Measurements from ENCODE around the gene ELF1.
"Not testable (repeated sequence)": the region's sequence is repeated elsewhere in the genome, so short reads cannot be mapped to it uniquely, and the experiment has no call there.

ELF1 gene

DNA sequence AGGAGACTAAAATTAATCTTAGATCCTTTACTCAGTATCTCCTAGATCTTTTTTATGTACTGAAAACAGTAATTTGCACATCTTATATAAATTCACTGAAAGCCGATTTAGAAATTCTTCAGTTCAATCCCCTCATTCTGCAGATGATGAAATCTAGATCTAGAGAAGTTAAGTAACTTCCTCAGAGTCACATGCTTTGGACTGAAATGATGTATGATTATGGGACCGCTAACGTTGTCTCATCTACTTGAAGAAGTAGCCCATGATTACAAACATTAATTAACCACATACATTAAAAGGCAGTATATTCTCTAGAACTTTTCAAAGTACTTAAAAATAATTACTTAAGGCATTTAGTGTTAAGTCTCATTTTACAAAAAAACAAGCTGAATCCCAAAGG is 37.8 kb downstream of the ELF1 start:
- Histone ChIP-seq H3K9me2 (ENCODE audit: low read depth, low read length) (no peaks in the 10 kb centered on the region), H3K36me3 (ENCODE audit: insufficient read depth, low read length) (peaks cover 51% of the 10 kb centered on the region), H3K4me1 (ENCODE audit: insufficient read depth, low read length, severe bottlenecking) (peaks cover 99% of the 10 kb centered on the region), H3K27ac (ENCODE audit: low read depth, low read length, poor library complexity, severe bottlenecking) (peak overlapping the region; percentile 90), H3K27me3 (ENCODE audit: insufficient read depth, low read length) (no peaks in the 10 kb centered on the region), H3F3A (ENCODE audit: insufficient read depth, low read length) (0 out of 2 replicates have a peak, but pooled peaks cover 11% of the 10 kb centered on the region), H3K9ac (ENCODE audit: low read length) (peak overlapping the region; percentile 75), H3K9me3 (ENCODE audit: low read length) (no peaks in the 10 kb centered on the region), H3K4me2 (ENCODE audit: low read length) (peak overlapping the region; percentile 78), H4K20me1 (ENCODE audit: insufficient read depth, low read length) (no peaks in the 10 kb centered on the region), H3K79me2 (ENCODE audit: insufficient read depth, low read length) (peaks cover 100% of the 10 kb centered on the region), H3K4me3 (ENCODE audit: low read depth, low read length, poor library complexity, severe bottlenecking) (peak overlapping the region; percentile 73), H2AFZ (ENCODE audit: low read length) (no peak overlapping the region)
- TF ChIP-seq, protein P1, sequence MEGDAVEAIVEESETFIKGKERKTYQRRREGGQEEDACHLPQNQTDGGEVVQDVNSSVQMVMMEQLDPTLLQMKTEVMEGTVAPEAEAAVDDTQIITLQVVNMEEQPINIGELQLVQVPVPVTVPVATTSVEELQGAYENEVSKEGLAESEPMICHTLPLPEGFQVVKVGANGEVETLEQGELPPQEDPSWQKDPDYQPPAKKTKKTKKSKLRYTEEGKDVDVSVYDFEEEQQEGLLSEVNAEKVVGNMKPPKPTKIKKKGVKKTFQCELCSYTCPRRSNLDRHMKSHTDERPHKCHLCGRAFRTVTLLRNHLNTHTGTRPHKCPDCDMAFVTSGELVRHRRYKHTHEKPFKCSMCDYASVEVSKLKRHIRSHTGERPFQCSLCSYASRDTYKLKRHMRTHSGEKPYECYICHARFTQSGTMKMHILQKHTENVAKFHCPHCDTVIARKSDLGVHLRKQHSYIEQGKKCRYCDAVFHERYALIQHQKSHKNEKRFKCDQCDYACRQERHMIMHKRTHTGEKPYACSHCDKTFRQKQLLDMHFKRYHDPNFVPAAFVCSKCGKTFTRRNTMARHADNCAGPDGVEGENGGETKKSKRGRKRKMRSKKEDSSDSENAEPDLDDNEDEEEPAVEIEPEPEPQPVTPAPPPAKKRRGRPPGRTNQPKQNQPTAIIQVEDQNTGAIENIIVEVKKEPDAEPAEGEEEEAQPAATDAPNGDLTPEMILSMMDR (IDR thresholded peaks at IDR 0.05; ENCODE audit: low read length) = no peak
- no peak for TF ChIP-seq EZH2 (IDR thresholded peaks at IDR 0.05; ENCODE audit: borderline replicate concordance, low read length)

DNA sequence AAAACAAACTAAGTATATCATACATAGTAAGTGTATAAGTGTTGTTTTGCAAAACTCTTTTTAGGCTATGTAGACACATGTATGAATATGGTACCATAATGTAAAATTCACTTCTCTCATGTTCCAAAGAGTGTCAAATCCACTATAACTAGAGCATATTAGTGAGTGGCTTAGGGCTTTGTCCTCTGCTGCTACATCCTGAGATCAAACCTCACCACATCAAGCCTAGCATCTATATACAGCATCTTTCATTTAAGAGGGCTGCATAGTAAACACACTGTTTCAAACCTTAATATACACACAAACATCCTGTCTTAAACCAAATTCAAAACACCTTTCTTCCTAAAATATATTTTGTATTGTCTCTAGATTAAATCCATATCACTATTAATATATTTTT is 38.7 kb downstream of the ELF1 start:
- Histone ChIP-seq H3K27ac (ENCODE audit: low read depth, low read length, poor library complexity, severe bottlenecking) (peak overlapping the region; percentile 90), H3K4me1 (ENCODE audit: insufficient read depth, low read length, severe bottlenecking) (peaks cover 99% of the 10 kb centered on the region), H3K4me2 (ENCODE audit: low read length) (peak overlapping the region; percentile 78)

DNA sequence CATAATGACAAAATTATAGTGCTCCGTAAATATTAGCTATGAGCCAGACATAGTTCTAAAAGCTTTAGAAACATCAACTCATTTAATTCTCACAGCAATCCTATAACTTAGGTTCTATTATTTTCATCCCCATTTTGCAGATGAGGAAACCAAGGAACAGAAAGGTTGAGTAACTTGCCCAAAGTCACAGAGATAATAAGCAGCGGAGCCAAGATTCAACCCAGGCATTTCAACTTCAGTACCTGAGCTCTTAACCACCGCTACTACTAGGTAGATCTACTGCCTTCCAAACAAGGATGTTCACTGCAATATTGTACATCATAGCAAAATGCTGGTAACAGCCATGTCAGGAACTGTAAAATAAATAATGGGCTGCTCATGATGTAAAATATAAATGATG is 39.9 kb downstream of the ELF1 start:
- Histone ChIP-seq H3K36me3 (ENCODE audit: insufficient read depth, low read length) (peaks cover 66% of the 10 kb centered on the region), H3K79me2 (ENCODE audit: insufficient read depth, low read length) (peaks cover 100% of the 10 kb centered on the region), H3K4me3 (ENCODE audit: low read depth, low read length, poor library complexity, severe bottlenecking) (peak overlapping the region; percentile 73)

More for the DNA sequence above, 38.7 kb downstream of the ELF1 start:
- H2AFZ ChIP-seq (ENCODE audit: low read length) = no peak overlapping the region
- H4K20me1 ChIP-seq (ENCODE audit: insufficient read depth, low read length) = 0 out of 2 replicates have a peak, but pooled peaks cover 2% of the 10 kb centered on the region
- 0 out of 2 replicates have a peak, but pooled peaks cover 13% of the 10 kb centered on the region for H3F3A ChIP-seq (ENCODE audit: insufficient read depth, low read length)
- H3K36me3 ChIP-seq (ENCODE audit: insufficient read depth, low read length) = peaks cover 60% of the 10 kb centered on the region
- H3K9ac ChIP-seq (ENCODE audit: low read length) = peak overlapping the region; percentile 75
- no peaks in the 10 kb centered on the region for H3K27me3 ChIP-seq (ENCODE audit: insufficient read depth, low read length)
- TF ChIP-seq EZH2 (IDR thresholded peaks at IDR 0.05; ENCODE audit: borderline replicate concordance, low read length) = no peak
- TF ChIP-seq, protein P1 (IDR thresholded peaks at IDR 0.05; ENCODE audit: low read length) = no peak
- H3K9me3 ChIP-seq (ENCODE audit: low read length) = no peaks in the 10 kb centered on the region
- H3K79me2 ChIP-seq (ENCODE audit: insufficient read depth, low read length) = peaks cover 100% of the 10 kb centered on the region
- H3K9me2 ChIP-seq (ENCODE audit: low read depth, low read length) = no peaks in the 10 kb centered on the region
- peak overlapping the region; percentile 73 for H3K4me3 ChIP-seq (ENCODE audit: low read depth, low read length, poor library complexity, severe bottlenecking)

DNA sequence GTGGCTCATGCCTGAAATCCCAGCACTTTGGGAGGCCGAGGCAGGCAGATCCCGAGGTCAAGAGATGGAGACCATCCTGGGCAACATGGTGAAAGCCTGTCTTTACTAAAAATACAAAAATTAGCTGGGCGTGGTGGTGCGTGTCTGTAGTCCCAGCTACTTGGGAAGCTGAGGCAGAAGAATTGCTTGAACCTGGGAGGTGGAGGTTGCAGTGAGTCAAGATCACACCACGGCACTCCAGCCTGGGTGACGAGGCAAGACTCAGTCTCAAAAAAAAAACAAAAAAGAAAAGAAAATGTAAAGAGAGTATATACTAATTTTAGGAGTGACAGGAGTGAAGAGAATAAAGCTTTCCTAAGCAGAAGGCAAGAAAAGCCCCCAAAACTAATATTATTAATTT is 41.0 kb downstream of the ELF1 start:
- Histone ChIP-seq H3K4me2 (ENCODE audit: low read length) (peak overlapping the region; percentile 78), H3K9ac (ENCODE audit: low read length) (peak overlapping the region; percentile 19; the same call in 1 of the 2 replicates)

More for the DNA sequence above, 39.9 kb downstream of the ELF1 start:
- H3K27me3 ChIP-seq (ENCODE audit: insufficient read depth, low read length) = no peaks in the 10 kb centered on the region
- peak overlapping the region; percentile 12 for H3K27ac ChIP-seq (ENCODE audit: low read depth, low read length, poor library complexity, severe bottlenecking)
- peak overlapping the region; percentile 75 for H3K9ac ChIP-seq (ENCODE audit: low read length)
- no peaks in the 10 kb centered on the region for H3K9me2 ChIP-seq (ENCODE audit: low read depth, low read length)
- 0 out of 2 replicates have a peak, but pooled peaks cover 6% of the 10 kb centered on the region for H3F3A ChIP-seq (ENCODE audit: insufficient read depth, low read length)
- peak overlapping the region; percentile 78 for H3K4me2 ChIP-seq (ENCODE audit: low read length)
- TF ChIP-seq, protein P1 (IDR thresholded peaks at IDR 0.05; ENCODE audit: low read length) = no peak
- no peak for TF ChIP-seq EZH2 (IDR thresholded peaks at IDR 0.05; ENCODE audit: borderline replicate concordance, low read length)
- no peak overlapping the region for H2AFZ ChIP-seq (ENCODE audit: low read length)
- H3K4me1 ChIP-seq (ENCODE audit: insufficient read depth, low read length, severe bottlenecking) = peaks cover 99% of the 10 kb centered on the region
- no peaks in the 10 kb centered on the region for H3K9me3 ChIP-seq (ENCODE audit: low read length)
- 0 out of 2 replicates have a peak, but pooled peaks cover 2% of the 10 kb centered on the region for H4K20me1 ChIP-seq (ENCODE audit: insufficient read depth, low read length)

More for the DNA sequence above, 41.0 kb downstream of the ELF1 start:
- Histone ChIP-seq H3K4me3 (ENCODE audit: low read depth, low read length, poor library complexity, severe bottlenecking) (peak overlapping the region; percentile 41), H3K4me1 (ENCODE audit: insufficient read depth, low read length, severe bottlenecking) (peaks cover 99% of the 10 kb centered on the region), H3K79me2 (ENCODE audit: insufficient read depth, low read length) (peaks cover 100% of the 10 kb centered on the region), H3K36me3 (ENCODE audit: insufficient read depth, low read length) (peaks cover 77% of the 10 kb centered on the region), H3K27ac (ENCODE audit: low read depth, low read length, poor library complexity, severe bottlenecking) (peak overlapping the region; percentile 15)
- H3F3A ChIP-seq (ENCODE audit: insufficient read depth, low read length); H2AFZ ChIP-seq (ENCODE audit: low read length); H3K9me2 ChIP-seq (ENCODE audit: low read depth, low read length); H3K9me3 ChIP-seq (ENCODE audit: low read length); H4K20me1 ChIP-seq (ENCODE audit: insufficient read depth, low read length); H3K27me3 ChIP-seq (ENCODE audit: insufficient read depth, low read length): not testable (repeated sequence)

All from OCI-LY1 (cell line).